Stimulated activated CD8-positive, alpha-beta memory T cell treated with anti-CD3 and anti-CD28 coated beads, Interleukin-4, amount 100 ng/mL, for 48 hours (primary cell): ENCODE data around the gene SSTR5.
A peak's percentile ranks its signal among the peaks of the same experiment; 100 is the strongest.

Source experiments
- DNase-seq: peaks from one replicate; pipeline ENCODE4 v3.0.0-alpha.2; 2020

Gene SSTR5

GRCh38 chr16:1107731-1108130 lies 35.2 kb downstream of the SSTR5 start:
- no peak for DNase-seq

- no peak for DNase-seq
Observed at GRCh38 chr16:1108299-1109252, 36.0 kb downstream of the SSTR5 start.

GRCh38 chr16:1109648-1110047 lies 37.1 kb downstream of the SSTR5 start:
- DNase-seq, result no peak

GRCh38 chr16:1112506-1113184 lies 40.1 kb downstream of the SSTR5 start:
- DNase-seq, result no peak

- no peak for DNase-seq
Observed at GRCh38 chr16:1113489-1113888, 40.9 kb downstream of the SSTR5 start.

GRCh38 chr16:1113889-1114526 lies 41.5 kb downstream of the SSTR5 start:
- no peak for DNase-seq

- no peak for DNase-seq
Observed at GRCh38 chr16:1116693-1117077, 44.1 kb downstream of the SSTR5 start.

- DNase-seq, result no peak
Observed at GRCh38 chr16:1117176-1117900, 44.8 kb downstream of the SSTR5 start.

- DNase-seq, result no peak
Observed at GRCh38 chr16:1117926-1118325, 45.4 kb downstream of the SSTR5 start.

- DNase-seq, result no peak
Observed at GRCh38 chr16:1119129-1119528, 46.6 kb downstream of the SSTR5 start.

- DNase-seq, result no peak
Observed at GRCh38 chr16:1119766-1120576, 47.4 kb downstream of the SSTR5 start.

- DNase-seq, result no peak
Observed at GRCh38 chr16:1120577-1120941, 48.0 kb downstream of the SSTR5 start.

GRCh38 chr16:1121009-1121408 lies 48.5 kb downstream of the SSTR5 start:
- DNase-seq, result no peak

- DNase-seq, result no peak
Observed at GRCh38 chr16:1121601-1122397, 49.3 kb downstream of the SSTR5 start.

- no peak for DNase-seq
Observed at GRCh38 chr16:1122398-1122765, 49.8 kb downstream of the SSTR5 start.

- no peak for DNase-seq
Observed at GRCh38 chr16:1123525-1124230, 51.1 kb downstream of the SSTR5 start.

GRCh38 chr16:1124291-1124690 lies 51.7 kb downstream of the SSTR5 start:
- DNase-seq, result no peak

- DNase-seq, result no peak
Observed at GRCh38 chr16:1124795-1125194, 52.2 kb downstream of the SSTR5 start.

- DNase-seq, result peak; percentile 31
Observed at GRCh38 chr16:1125471-1125870, 52.9 kb downstream of the SSTR5 start.

GRCh38 chr16:1126044-1126443 lies 53.5 kb downstream of the SSTR5 start:
- DNase-seq, result no peak

- DNase-seq, result no peak
Observed at GRCh38 chr16:1126586-1126985, 54.0 kb downstream of the SSTR5 start.
